Smooth muscle cell (in vitro differentiated cells): ENCODE results near the gene CRELD2. TPM values are rescaled to one million over a fixed set of nuclear protein-coding genes. Genes with fewer than 3 reads are reported as not detected.

Experiments used
- DNase-seq: peaks from one replicate; lab custom pipeline; 2025; ENCODE audit not compliant: unreplicated experiment; lab: John Stamatoyannopoulos, UW
- H2AFZ ChIP-seq: fragments of 200-600 bp; sonication (generic); 2 replicates; pipeline ENCODE4 v1.6.0; 2016; ENCODE audit warnings: antibody characterized with exemption, low read depth, mild to moderate bottlenecking
- H3F3A ChIP-seq: fragments of 200-600 bp; sonication (generic); 2 replicates; pipeline ENCODE4 v1.6.0; 2017; ENCODE audit warnings: antibody characterized with exemption, low read depth
- H3K27ac ChIP-seq: fragments of 200-600 bp; sonication (generic); 2 replicates; pipeline ENCODE4 v1.5.1; 2016; ENCODE audit warnings: low read depth, mild to moderate bottlenecking
- H3K27me3 ChIP-seq: fragments of 200-600 bp; sonication (generic); 2 replicates; pipeline ENCODE4 v1.6.1; 2016; ENCODE audit warnings: low read depth, mild to moderate bottlenecking
- H3K36me3 ChIP-seq: fragments of 200-600 bp; sonication (generic); 2 replicates; pipeline ENCODE4 v1.5.1; 2016; ENCODE audit warnings: low read depth
- H3K4me1 ChIP-seq: fragments of 200-600 bp; sonication (generic); 2 replicates; pipeline ENCODE4 v1.5.1; 2016; ENCODE audit warnings: low read depth
- H3K4me2 ChIP-seq: fragments of 200-600 bp; sonication (generic); 2 replicates; pipeline ENCODE4 v1.6.0; 2016; ENCODE audit warnings: mild to moderate bottlenecking
- H3K4me3 ChIP-seq: fragments of 200-600 bp; sonication (generic); 2 replicates; pipeline ENCODE4 v1.5.1; 2016; ENCODE audit warnings: mild to moderate bottlenecking
- H3K79me2 ChIP-seq: fragments of 200-600 bp; sonication (generic); 2 replicates; pipeline ENCODE4 v1.6.0; 2016; ENCODE audit warnings: low read depth, mild to moderate bottlenecking
- H3K9ac ChIP-seq: fragments of 200-600 bp; sonication (generic); 2 replicates; pipeline ENCODE4 v1.6.0; 2016; ENCODE audit warnings: low read depth
- H3K9me3 ChIP-seq: fragments of 200-600 bp; sonication (generic); replicated peaks from 2 replicates; pipeline ENCODE4 v1.5.1; 2016; ENCODE audit warnings: low read depth
- H4K20me1 ChIP-seq: fragments of 200-600 bp; sonication (generic); 2 replicates; pipeline ENCODE4 v1.6.0; 2016; ENCODE audit warnings: low read depth
- CTCF ChIP-seq: fragments of 200-600 bp; sonication (generic); IDR thresholded peaks from 2 replicates; pipeline ENCODE4 v1.5.1; 2017; ENCODE audit warnings: borderline replicate concordance, mild to moderate bottlenecking, antibody characterized with exemption; ENCODE audit not compliant: insufficient read depth, poor library complexity, severe bottlenecking
- WGBS: methylation state at CpG from one replicate; pipeline ENCODE4 v1.1.7; 2016; ENCODE audit warnings: low lambda C conversion rate; 5-methylcytosine and 5-hydroxymethylcytosine counted together
- polyA plus RNA-seq: library from polyadenylated mRNA; unstranded; fragments of >200 nt; fragmentation: Nextera tagmentation; extraction: Ambion mirVana; gene quantifications from 2 replicates; pipeline ENCODE4 v1.2.1, GENCODE V29; 2016
- total RNA-seq: library from RNA; depleted of rRNA; stranded (reverse); fragments of >200 nt; gene quantifications from 2 replicates; pipeline ENCODE4 v1.2.3, GENCODE V29; 2014

The CRELD2 gene
- total and polyA plus RNA-seq, 2 experiments from 2014 or later = 52.7 to 127 TPM

- Histone ChIP-seq H3F3A (no peaks in the 10 kb centered on the region), H3K27ac (no peak overlapping the region), H3K4me3 (no peak overlapping the region), H3K4me1 (no peaks in the 10 kb centered on the region), H3K79me2 (peaks cover 56% of the 10 kb centered on the region), H4K20me1 (peaks cover 70% of the 10 kb centered on the region), H3K9me3 (peaks cover 6% of the 10 kb centered on the region), H2AFZ (no peak overlapping the region), H3K4me2 (no peak overlapping the region), H3K9ac (no peak overlapping the region), H3K36me3 (peaks cover 38% of the 10 kb centered on the region), H3K27me3 (no peaks in the 10 kb centered on the region)
- DNase-seq = no peak
- WGBS = 91% methylated on average over 31 of the region's 31 CpGs
- no peak for TF ChIP-seq CTCF
Measured at GRCh38 chr22:49884503-49885260, 33.8 kb upstream of the CRELD2 start.

GRCh38 chr22:49885281-49885680, 33.2 kb upstream of the CRELD2 start:
- WGBS = 98% methylated on average over 17 of the region's 17 CpGs
- no peak for TF ChIP-seq CTCF

GRCh38 chr22:49885881-49886280, 32.6 kb upstream of the CRELD2 start:
- H3K36me3 ChIP-seq = peaks cover 38% of the 10 kb centered on the region
- no peaks in the 10 kb centered on the region for H3K4me1 ChIP-seq
- H3K79me2 ChIP-seq = peaks cover 46% of the 10 kb centered on the region
- H3K9me3 ChIP-seq = peaks cover 8% of the 10 kb centered on the region
- H3K4me2 ChIP-seq = no peak overlapping the region
- DNase-seq = no peak
- no peaks in the 10 kb centered on the region for H3K27me3 ChIP-seq
- H4K20me1 ChIP-seq = peaks cover 63% of the 10 kb centered on the region
- H3F3A ChIP-seq = no peaks in the 10 kb centered on the region
- no peak overlapping the region for H3K4me3 ChIP-seq
- no peak overlapping the region for H2AFZ ChIP-seq
- TF ChIP-seq CTCF = no peak
- H3K27ac ChIP-seq = no peak overlapping the region
- H3K9ac ChIP-seq = no peak overlapping the region
- 99% methylated on average over 35 of the region's 35 CpGs for WGBS

More at GRCh38 chr22:49885281-49885680, 33.2 kb upstream of the CRELD2 start:
- no peak overlapping the region for H3K27ac ChIP-seq
- H3K4me2 ChIP-seq = no peak overlapping the region
- no peak overlapping the region for H3K9ac ChIP-seq
- H4K20me1 ChIP-seq = peaks cover 65% of the 10 kb centered on the region
- H3K36me3 ChIP-seq = peaks cover 38% of the 10 kb centered on the region
- H3K4me1 ChIP-seq = no peaks in the 10 kb centered on the region
- peaks cover 8% of the 10 kb centered on the region for H3K9me3 ChIP-seq
- no peaks in the 10 kb centered on the region for H3F3A ChIP-seq
- H3K4me3 ChIP-seq = no peak overlapping the region
- H3K27me3 ChIP-seq = no peaks in the 10 kb centered on the region
- H3K79me2 ChIP-seq = peaks cover 52% of the 10 kb centered on the region
- no peak overlapping the region for H2AFZ ChIP-seq
- DNase-seq = no peak
